GM19043 (cell line): Measurements from ENCODE around the gene GDE1.

Experiments used
- ATAC-seq: cut with Tn5 transposase; IDR thresholded peaks from one replicate; pipeline ENCODE4 v1.9.1; 2021; ENCODE audit warnings: low read depth; ENCODE audit not compliant: unreplicated experiment

The GDE1 gene

GRCh38 chr16:19524616-19525384 lies 2.9 kb upstream of the GDE1 start:
- ATAC-seq = no peak

DNA sequence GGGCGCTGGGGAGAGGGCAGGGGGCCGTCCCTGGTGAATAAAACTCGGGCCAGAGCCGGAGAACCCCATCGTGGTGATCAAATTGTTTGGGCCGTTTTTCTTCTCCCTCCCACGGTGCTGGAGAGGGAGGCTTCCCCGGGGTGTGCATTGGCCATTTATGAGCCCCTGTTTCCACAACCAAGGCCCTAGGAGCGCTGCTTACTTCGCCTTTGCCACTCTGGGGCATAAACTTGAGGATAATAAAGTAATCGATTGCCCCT lies 2.4 kb upstream of the GDE1 start:
- ATAC-seq = no peak

DNA sequence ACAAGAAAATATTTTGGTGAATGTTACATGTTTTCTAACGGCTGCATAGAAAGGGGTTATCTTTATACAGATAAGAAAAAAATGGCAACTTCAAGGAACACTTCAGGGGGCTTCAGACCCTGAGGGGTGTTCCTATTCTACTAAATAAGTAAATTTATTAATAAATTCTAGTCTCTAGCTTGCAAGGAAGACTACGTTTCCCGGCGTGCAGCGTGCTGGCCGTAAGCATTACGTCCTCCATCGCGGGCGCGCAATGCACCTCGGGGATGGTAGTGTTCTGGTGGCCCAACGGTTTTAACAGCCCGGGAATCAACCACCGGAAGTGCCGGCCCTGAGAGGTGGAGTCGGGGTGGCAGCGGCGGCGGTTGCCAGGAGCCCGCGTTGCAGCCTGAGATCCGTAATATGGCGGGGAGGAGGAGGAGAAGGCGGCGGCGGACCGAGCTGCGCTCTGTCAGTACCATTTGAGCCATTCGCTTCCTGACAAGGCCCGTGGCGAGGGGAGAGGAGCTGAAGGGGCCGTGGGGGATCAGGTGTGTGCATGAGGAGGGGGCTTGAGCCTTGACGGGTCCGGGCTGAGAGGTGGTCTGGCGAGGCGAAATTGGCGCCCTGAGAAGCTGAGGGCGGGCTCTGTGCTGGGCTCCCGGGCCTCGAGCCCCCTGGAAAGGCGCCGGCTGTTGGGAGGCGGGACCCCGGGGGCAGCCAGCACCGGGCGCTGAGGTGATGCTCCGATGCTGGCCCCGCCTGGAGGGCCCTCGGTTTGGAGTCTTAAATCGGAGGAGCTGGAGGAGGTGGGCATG lies 1.9 kb upstream of the GDE1 start, which contains the start of gene CCP110:
Gene CCP110, plus strand, starts transcription at position 384 of the 797 bp plus-strand sequence. CDS start 3,940 bp downstream, outside the sequence.
- ATAC-seq = peak; percentile 74

DNA sequence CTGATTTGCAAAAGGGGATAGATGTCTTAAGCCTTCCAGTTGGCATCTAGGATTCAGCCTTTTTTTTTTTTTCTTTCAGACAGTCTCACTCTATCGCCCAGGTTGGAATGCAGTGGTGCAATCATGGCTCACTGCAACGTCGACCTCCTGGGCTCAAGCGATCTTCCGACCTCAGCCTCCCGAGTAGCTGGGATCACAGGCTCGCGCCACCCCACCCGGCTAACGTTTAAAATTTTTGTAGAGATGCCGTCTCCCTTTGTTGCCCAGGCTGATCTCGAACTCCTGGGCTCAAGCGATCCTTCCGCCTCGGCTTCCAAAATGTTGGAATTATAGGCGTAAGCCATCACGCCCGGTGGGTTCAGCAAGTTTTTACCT lies 1.3 kb upstream of the GDE1 start:
- no peak for ATAC-seq

GRCh38 chr16:19522760-19523159 lies 862 bp upstream of the GDE1 start:
- no peak for ATAC-seq

DNA sequence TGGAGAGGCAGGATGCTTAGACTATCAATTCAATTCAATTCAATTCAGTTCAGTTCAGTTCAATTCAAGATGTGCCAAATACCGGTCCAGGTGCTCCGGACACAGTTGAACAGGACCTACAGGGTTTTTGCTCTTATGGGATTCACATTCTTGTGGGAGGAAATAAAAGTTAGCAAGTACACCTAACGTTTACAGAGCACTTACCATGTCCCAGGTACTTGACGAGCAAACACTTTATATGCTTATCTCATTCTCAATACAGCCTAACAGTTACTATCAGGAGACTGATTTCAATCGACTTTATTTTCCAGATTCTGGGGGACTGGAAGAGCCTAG lies 467 bp upstream of the GDE1 start:
- no peak for ATAC-seq

- no peak for ATAC-seq
Measured at GRCh38 chr16:19520861-19521331, 1.0 kb downstream of the GDE1 start.

- ATAC-seq = no peak
Measured at GRCh38 chr16:19518388-19518787, 3.5 kb downstream of the GDE1 start.

- ATAC-seq = no peak
Measured at GRCh38 chr16:19517424-19518089, 4.3 kb downstream of the GDE1 start.

GRCh38 chr16:19515757-19516156 lies 6.1 kb downstream of the GDE1 start:
- no peak for ATAC-seq

- no peak for ATAC-seq
Measured at GRCh38 chr16:19513377-19514053, 8.4 kb downstream of the GDE1 start.

- no peak for ATAC-seq
Measured at GRCh38 chr16:19512297-19512696, 9.6 kb downstream of the GDE1 start.

DNA sequence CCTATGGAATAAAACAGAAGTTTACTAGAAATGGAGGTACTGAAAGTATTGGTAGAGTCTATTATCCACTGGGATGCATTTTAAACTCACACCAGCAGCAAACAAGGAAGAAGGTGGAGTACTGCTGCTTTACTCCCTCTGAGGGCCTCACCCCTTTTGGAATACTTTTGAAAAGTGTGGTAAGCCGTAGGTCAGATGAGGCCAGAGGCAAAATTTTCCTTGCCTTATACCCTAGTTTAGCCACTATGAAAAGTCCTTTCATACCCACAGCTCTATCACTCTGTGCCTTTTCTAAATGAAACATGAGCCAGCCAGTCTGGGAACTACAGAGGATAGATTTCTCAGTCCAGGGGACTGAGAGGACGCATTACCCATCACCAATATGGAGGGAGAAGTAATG lies 14.0 kb downstream of the GDE1 start:
- no peak for ATAC-seq

DNA sequence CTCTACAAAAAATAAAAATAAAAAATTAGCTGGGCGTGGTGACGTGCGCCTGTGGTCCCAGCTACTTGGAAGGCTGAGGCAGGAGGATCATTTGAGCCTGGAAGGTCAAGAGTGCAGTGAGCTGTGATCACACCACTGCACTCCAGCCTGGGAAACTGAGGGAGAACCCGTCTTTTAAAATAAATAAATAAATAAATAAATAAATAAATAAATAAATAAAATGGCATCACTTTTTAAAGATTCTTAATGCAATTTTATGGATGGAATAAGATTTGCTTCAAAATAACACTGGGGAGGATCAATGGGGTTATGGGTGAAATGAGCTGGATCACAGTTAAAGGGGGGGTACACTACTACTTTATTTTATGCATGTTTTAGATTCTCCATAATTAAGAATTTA lies 14.9 kb downstream of the GDE1 start:
- ATAC-seq = no peak

DNA sequence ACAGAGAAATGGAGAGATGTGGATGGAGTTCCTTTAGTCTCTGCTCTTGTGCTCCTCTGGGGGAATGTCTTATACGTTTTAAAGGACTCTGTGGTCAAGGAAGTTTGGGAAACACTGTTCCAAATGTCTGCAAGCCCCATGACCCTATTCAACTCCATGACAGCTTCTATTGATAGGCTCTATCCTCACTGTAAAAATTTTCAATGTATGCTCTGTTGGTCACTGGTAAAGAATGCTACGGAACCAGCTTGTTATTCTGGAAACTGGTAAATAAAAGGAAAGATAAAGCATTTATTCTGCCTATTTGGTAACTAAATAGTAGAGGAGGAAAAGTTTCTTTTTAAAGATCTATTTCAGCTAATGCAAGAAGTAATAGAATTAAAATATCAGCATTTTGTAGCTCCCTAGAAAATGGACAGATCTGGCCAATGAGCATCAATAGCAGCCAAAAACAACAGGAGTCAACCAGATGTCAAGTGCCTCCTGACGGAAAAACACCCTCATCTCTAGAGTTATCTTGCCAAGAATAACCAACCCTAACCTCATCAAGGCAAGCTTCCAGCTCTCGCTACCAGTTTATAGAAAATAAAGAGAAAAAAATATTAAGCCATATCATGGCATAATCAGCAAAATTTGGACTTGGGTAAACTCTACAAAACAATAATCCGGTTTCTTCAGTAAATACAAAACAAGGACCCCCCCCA lies 16.1 kb downstream of the GDE1 start:
- ATAC-seq = no peak

GRCh38 chr16:19503461-19504075 lies 18.3 kb downstream of the GDE1 start:
- ATAC-seq = no peak

DNA sequence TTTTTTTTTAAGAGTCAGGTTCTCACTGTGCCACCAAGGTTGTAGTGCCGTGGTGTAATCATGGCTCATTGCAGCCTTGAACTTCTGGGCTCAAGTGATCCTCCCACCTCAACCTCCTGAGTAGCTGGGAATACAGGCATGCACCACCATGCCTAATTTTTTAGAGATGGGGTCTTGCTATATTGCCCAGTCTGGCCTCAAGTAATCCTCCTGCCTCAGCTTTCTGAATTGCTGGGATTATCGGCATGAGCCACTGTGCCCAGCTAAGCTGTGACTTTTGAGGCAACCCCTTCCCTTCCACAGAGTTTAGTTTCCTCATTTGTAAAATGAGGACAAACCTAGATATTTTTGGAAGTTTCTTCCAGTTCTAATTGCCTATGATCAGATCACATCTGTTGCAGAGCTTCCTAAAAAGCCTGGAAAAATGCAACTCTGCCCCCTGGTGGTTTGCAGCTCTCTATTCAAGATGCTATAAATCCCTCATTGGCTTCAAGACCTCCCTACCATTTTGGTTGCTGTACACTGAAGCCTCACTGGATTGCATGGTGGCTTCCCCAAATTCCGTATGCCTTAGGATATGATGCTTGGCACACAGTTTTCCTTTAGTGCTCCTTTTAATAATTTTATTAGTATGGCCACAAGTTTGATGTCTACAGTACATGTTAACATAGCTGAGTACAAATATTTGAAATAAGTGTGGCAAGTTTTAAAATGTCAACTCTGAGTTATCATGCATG lies 19.3 kb downstream of the GDE1 start:
- ATAC-seq = no peak

GRCh38 chr16:19499481-19499880 lies 22.4 kb downstream of the GDE1 start:
- ATAC-seq = no peak

DNA sequence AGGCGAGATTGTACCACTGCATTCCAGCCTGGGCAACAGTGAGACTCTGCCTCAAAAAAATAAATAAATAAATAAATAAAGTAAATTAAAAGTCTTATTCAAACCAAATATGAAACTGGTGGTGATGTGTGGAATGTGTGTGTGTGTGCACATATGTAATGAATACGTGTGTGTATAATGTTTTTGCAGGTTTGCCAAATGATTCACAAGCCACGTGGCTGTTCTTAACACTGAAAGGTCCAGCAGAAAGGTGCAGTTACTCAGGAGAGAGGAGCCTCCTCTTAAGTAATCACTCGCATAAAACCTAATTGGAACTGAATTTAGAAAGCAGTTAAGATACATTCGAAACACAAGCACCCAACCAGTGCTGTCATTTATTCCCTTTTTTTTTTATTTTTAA lies 22.9 kb downstream of the GDE1 start:
- no peak for ATAC-seq
